ENCODE data around the gene RPS14. TPM values are rescaled to one million over a fixed set of nuclear protein-coding genes. Genes with fewer than 3 reads are reported as not detected.

RPS14 gene
- total RNA-seq, 3 donors from 2014 or later: 2,955 to 3,473 (median 3,075) TPM

GRCh38 chr5:150444770-150445169, 4.8 kb downstream of the RPS14 start:
- no peak for DNase-seq
- H3K4me1 Mint-ChIP-seq (ENCODE audit: low read depth): peaks cover 30% of the 10 kb centered on the region
- peaks cover 64% of the 10 kb centered on the region for H3K36me3 Mint-ChIP-seq (ENCODE audit: insufficient read depth)
- peak overlapping the region; percentile 9 for H3K4me3 Mint-ChIP-seq
- no peaks in the 10 kb centered on the region for H3K27me3 Mint-ChIP-seq (ENCODE audit: low read depth)
- ATAC-seq: no peak
- no peaks in the 10 kb centered on the region for H3K9me3 Mint-ChIP-seq

- Mint-ChIP-seq H3K4me3 (peak overlapping the region; percentile 7), H3K4me1 (ENCODE audit: low read depth) (peaks cover 27% of the 10 kb centered on the region), H3K9me3 (no peaks in the 10 kb centered on the region), H3K27me3 (ENCODE audit: low read depth) (no peaks in the 10 kb centered on the region), H3K36me3 (ENCODE audit: insufficient read depth) (peaks cover 56% of the 10 kb centered on the region)
- DNase-seq (no peak), ATAC-seq (peak; percentile 25 to 51)
These were observed 6.1 kb downstream of the RPS14 start for GRCh38 chr5:150443242-150444075.

DNA sequence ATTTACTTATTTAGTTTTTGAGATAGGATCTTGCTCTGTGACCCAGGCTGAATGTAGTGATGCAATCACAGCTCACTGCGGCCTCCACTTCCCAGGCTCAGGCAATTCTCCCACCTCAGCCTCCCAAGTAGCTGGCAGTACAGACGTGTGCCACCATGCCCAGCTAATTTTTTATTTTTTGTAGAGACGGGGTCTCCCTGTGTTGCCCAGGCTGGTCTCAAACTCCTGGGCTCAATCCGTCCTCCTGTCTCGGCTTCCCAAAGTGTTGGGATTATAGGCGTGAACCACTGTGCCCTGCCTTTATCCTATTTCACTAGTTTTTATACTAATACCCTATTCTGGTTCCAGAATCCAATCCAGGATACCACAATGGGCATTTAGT, 6.8 kb downstream of the RPS14 start:
- no peak for ATAC-seq
- H3K36me3 Mint-ChIP-seq (ENCODE audit: insufficient read depth): peaks cover 48% of the 10 kb centered on the region
- H3K9me3 Mint-ChIP-seq: no peaks in the 10 kb centered on the region
- H3K4me3 Mint-ChIP-seq: no peak overlapping the region
- H3K27me3 Mint-ChIP-seq (ENCODE audit: low read depth): no peaks in the 10 kb centered on the region
- no peak for DNase-seq
- H3K4me1 Mint-ChIP-seq (ENCODE audit: low read depth): peaks cover 19% of the 10 kb centered on the region

- no peaks in the 10 kb centered on the region for H3K9me3 Mint-ChIP-seq
- H3K36me3 Mint-ChIP-seq (ENCODE audit: insufficient read depth): peaks cover 42% of the 10 kb centered on the region
- ATAC-seq: no peak
- no peak for DNase-seq
- no peak overlapping the region for H3K4me3 Mint-ChIP-seq
- H3K4me1 Mint-ChIP-seq (ENCODE audit: low read depth): peaks cover 14% of the 10 kb centered on the region
- H3K27me3 Mint-ChIP-seq (ENCODE audit: low read depth): no peaks in the 10 kb centered on the region
These were observed 7.5 kb downstream of the RPS14 start for GRCh38 chr5:150441813-150442698.

- Mint-ChIP-seq H3K4me3 (no peak overlapping the region), H3K27me3 (ENCODE audit: low read depth) (no peaks in the 10 kb centered on the region), H3K9me3 (no peaks in the 10 kb centered on the region), H3K4me1 (ENCODE audit: low read depth) (peaks cover 10% of the 10 kb centered on the region), H3K36me3 (ENCODE audit: insufficient read depth) (peaks cover 33% of the 10 kb centered on the region)
- DNase-seq (no peak), ATAC-seq (no peak)
These were observed 8.4 kb downstream of the RPS14 start for GRCh38 chr5:150440948-150441812.

- DNase-seq (no peak), ATAC-seq (no peak)
- peaks cover 17% of the 10 kb centered on the region for H3K36me3 Mint-ChIP-seq (ENCODE audit: insufficient read depth)
- no peak overlapping the region for H3K4me3 Mint-ChIP-seq
- peaks cover 9% of the 10 kb centered on the region for H3K4me1 Mint-ChIP-seq (ENCODE audit: low read depth)
- H3K27me3 Mint-ChIP-seq (ENCODE audit: low read depth): no peaks in the 10 kb centered on the region
- no peaks in the 10 kb centered on the region for H3K9me3 Mint-ChIP-seq
These were observed 10.5 kb downstream of the RPS14 start for GRCh38 chr5:150438873-150439546.

DNA sequence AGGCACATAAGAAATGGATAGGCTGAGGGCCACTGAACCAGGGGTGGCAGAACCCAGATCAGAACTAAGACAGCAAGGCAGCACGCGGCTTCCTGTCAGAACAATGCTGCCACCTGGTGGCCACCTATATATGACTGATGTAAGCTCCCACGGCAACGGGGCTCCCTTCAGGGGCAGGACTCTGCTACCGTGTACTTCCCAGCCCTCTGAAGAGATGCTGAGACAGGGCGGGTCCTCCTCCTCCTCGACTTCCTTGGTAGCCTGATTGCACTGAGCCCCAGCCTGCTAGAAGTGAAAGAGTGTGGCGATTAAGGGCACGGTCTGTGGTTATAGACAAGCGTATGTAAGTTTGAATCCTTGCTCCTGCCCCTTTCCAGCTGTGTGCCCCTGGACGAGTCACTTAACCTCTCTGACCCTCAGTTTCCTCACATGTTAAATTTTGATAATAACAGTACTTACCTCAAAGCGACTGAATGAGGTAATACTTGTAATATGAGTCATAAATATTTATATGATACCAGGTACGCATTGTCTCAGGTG, 13.3 kb downstream of the RPS14 start:
- Mint-ChIP-seq H3K4me1 (ENCODE audit: low read depth) (peaks cover 9% of the 10 kb centered on the region), H3K4me3 (no peak overlapping the region), H3K9me3 (no peaks in the 10 kb centered on the region), H3K36me3 (ENCODE audit: insufficient read depth) (peaks cover 4% of the 10 kb centered on the region), H3K27me3 (ENCODE audit: low read depth) (no peaks in the 10 kb centered on the region)
- ATAC-seq (peak; percentile 97 to 99), DNase-seq (peak; percentile 93)

- Mint-ChIP-seq H3K9me3 (no peaks in the 10 kb centered on the region), H3K4me3 (no peak overlapping the region), H3K36me3 (ENCODE audit: insufficient read depth) (no peaks in the 10 kb centered on the region), H3K27me3 (ENCODE audit: low read depth) (no peaks in the 10 kb centered on the region), H3K4me1 (ENCODE audit: low read depth) (peaks cover 12% of the 10 kb centered on the region)
- DNase-seq (no peak), ATAC-seq (no peak)
These were observed 15.1 kb downstream of the RPS14 start for GRCh38 chr5:150434464-150434863.

DNA sequence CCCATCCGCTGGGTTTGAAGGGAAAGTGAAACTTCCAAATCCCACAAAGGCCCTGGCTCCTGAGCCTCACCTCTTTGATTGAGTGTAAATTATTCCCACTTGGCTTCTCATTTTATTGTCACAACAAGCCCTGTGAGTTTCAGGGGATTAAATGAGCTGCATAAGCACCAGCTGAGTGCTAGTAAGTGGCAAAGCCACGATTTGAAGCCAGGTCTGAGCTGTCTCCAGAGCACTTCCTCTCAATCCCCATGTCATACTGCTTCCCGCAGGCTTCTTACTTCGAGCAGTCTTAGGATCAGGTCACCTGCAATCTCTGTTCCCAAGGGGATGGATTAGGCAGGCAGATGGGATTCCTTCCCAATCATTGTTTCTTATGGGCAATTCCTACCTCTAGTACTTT, 18.0 kb downstream of the RPS14 start:
- ATAC-seq (no peak), DNase-seq (no peak)
- Mint-ChIP-seq H3K36me3 (ENCODE audit: insufficient read depth) (no peaks in the 10 kb centered on the region), H3K27me3 (ENCODE audit: low read depth) (no peaks in the 10 kb centered on the region), H3K4me1 (ENCODE audit: low read depth) (peaks cover 12% of the 10 kb centered on the region), H3K9me3 (no peaks in the 10 kb centered on the region), H3K4me3 (no peak overlapping the region)

DNA sequence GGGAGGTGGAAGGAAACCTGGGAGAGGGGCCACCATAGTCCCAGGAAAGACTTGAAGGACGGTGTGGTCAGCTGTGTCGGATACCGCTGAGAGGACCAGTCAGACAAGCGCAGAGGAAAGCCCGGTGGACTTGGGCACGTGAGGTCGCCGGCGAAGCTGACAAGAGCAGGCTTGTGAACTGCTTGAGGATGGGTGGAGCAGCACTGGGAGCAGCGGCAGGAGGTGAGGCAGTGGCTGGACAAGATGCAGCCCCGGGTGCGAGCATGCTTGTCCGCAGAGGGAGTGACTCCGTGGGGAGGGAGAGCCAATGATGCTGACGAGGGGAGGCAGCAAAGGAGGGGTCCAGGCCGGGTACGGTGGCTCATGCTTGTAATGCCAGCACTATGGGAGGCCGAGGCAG, 18.5 kb downstream of the RPS14 start:
- no peaks in the 10 kb centered on the region for H3K9me3 Mint-ChIP-seq
- no peaks in the 10 kb centered on the region for H3K27me3 Mint-ChIP-seq (ENCODE audit: low read depth)
- peaks cover 7% of the 10 kb centered on the region for H3K4me1 Mint-ChIP-seq (ENCODE audit: low read depth)
- H3K4me3 Mint-ChIP-seq: no peak overlapping the region
- H3K36me3 Mint-ChIP-seq (ENCODE audit: insufficient read depth): no peaks in the 10 kb centered on the region
- ATAC-seq (no peak), DNase-seq (no peak)

GRCh38 chr5:150429410-150429873, 20.1 kb downstream of the RPS14 start:
- Mint-ChIP-seq H3K4me1 (ENCODE audit: low read depth) (peaks cover 4% of the 10 kb centered on the region), H3K36me3 (ENCODE audit: insufficient read depth) (no peaks in the 10 kb centered on the region), H3K4me3 (no peak overlapping the region), H3K9me3 (no peaks in the 10 kb centered on the region), H3K27me3 (ENCODE audit: low read depth) (no peaks in the 10 kb centered on the region)
- no peak for DNase-seq
- no peak for ATAC-seq

GRCh38 chr5:150428978-150429377, 20.6 kb downstream of the RPS14 start:
- ATAC-seq (no peak), DNase-seq (no peak)
- H3K36me3 Mint-ChIP-seq (ENCODE audit: insufficient read depth): no peaks in the 10 kb centered on the region
- no peaks in the 10 kb centered on the region for H3K9me3 Mint-ChIP-seq
- no peak overlapping the region for H3K4me3 Mint-ChIP-seq
- peaks cover 4% of the 10 kb centered on the region for H3K4me1 Mint-ChIP-seq (ENCODE audit: low read depth)
- no peaks in the 10 kb centered on the region for H3K27me3 Mint-ChIP-seq (ENCODE audit: low read depth)

DNA sequence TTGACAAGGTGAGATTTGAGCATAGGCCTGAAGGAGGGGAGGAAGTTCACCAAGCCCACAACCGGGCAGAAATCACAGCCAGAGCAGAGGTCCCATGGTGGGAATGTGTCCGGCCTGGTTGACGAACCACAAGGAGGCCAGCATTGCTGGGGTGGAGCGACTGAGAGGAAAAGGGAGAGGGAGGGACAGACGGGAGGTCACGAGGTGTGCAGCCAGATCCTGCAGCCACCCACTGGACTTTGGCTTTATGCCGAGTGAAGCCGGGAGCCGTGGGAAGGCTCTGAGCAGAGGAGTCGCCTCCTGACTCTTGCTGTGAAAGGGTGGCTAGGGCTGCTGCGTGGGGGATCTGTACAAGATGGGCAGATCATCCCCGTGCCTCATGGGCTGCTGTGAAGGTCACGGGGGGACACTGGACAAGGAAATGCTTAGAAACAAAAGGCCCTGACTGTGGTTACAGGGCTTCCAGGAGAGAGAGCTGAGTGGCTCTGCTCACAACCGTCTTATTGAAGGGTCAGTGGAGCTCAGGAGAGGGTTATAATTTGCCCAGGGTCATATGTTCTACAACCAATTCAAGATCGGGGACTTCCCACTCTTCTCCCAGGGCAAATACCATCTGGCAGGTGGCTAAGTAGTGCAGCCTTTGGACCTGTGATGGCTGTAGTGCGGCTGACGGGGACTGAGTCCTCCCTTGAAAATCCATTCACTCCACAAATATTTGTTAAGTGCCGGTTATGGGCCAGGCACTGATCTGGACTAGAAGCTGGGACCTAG, 21.2 kb downstream of the RPS14 start:
- no peak overlapping the region for H3K4me3 Mint-ChIP-seq
- no peak for DNase-seq
- peaks cover 1% of the 10 kb centered on the region for H3K27me3 Mint-ChIP-seq (ENCODE audit: low read depth)
- H3K36me3 Mint-ChIP-seq (ENCODE audit: insufficient read depth): no peaks in the 10 kb centered on the region
- no peak for ATAC-seq
- no peaks in the 10 kb centered on the region for H3K9me3 Mint-ChIP-seq
- H3K4me1 Mint-ChIP-seq (ENCODE audit: low read depth): peaks cover 4% of the 10 kb centered on the region

Measured in activated T-cell treated with anti-CD3 and anti-CD28 coated beads, Interleukin-2, amount 50 U/mL, for 4 hours (primary cell).